Endothelial cell of umbilical vein (primary cell): ENCODE data around the gene ARHGAP22. TPM values are rescaled to one million over a fixed set of nuclear protein-coding genes. Genes with fewer than 3 reads are reported as not detected.
A peak's percentile ranks its signal among the peaks of the same experiment; 100 is the strongest.

Experiments used
- BruUV-seq: library from RNA; stranded (reverse); fragments of 400-500 nt; replicated peaks from 2 replicates; lab custom pipeline; 2021; lab: Mats Ljungman, UMichigan
- CTCF ChIA-PET: fragments of 300-600, 350-600 bp; sonication (Branson Sonifier 250); formaldehyde crosslinking; loops from one replicate; lab custom pipeline; 2021; ENCODE audit warnings: antibody characterized with exemption, inconsistent platforms; lab: Charles Lee
- POLR2A ChIA-PET: fragments of 300-600, 350-600 bp; sonication (Branson Sonifier 250); formaldehyde crosslinking; loops from one replicate; lab custom pipeline; 2021; ENCODE audit warnings: antibody characterized with exemption, inconsistent platforms; lab: Charles Lee
- DNase-seq: peaks from one replicate; pipeline ENCODE4 v3.0.0-alpha.2; 2011; ENCODE audit warnings: low read depth, low spot score
- FAIRE-seq: peaks from 2 replicates; lab custom pipeline; 2011; peaks lifted over from hg19 to GRCh38; lab: Jason Lieb, UNC
- H2AFZ ChIP-seq: 2 replicates; pipeline ENCODE4 v1.6.0; 2012; ENCODE audit warnings: low read depth, low read length, control low read depth, inconsistent platforms
- H3K27ac ChIP-seq: 2 replicates; pipeline ENCODE4 v1.5.1; 2011; ENCODE audit warnings: low read depth, mild to moderate bottlenecking, control low read depth, low read length, moderate library complexity; ENCODE audit not compliant: insufficient read depth
- H3K27me3 ChIP-seq, 2 experiments: 2 replicates each; pipeline versions ENCODE4 v1.6.0 to v1.6.1; 2011; ENCODE audit warnings: low read length in 2 of 2, mixed read lengths in 1 of 2; ENCODE audit not compliant: control insufficient read depth in 2 of 2, insufficient read depth in 2 of 2
- H3K36me3 ChIP-seq, 2 experiments: 2 replicates in 1 of 2; 3 replicates in 1 of 2; pipeline ENCODE4 v1.5.1; 2011; ENCODE audit warnings: low read length in 2 of 2, mild to moderate bottlenecking in 1 of 2, moderate library complexity in 1 of 2; ENCODE audit not compliant: control insufficient read depth in 2 of 2, insufficient read depth in 2 of 2; ENCODE audit errors: extremely low read depth in 1 of 2
- H3K4me1 ChIP-seq: 3 replicates; pipeline ENCODE4 v1.5.1; 2011; ENCODE audit warnings: mild to moderate bottlenecking, low read length; ENCODE audit not compliant: control insufficient read depth, insufficient read depth; ENCODE audit errors: extremely low read depth
- H3K4me2 ChIP-seq: 2 replicates; pipeline ENCODE4 v1.6.1; 2011; ENCODE audit warnings: low read length, control low read depth, mixed read lengths; ENCODE audit not compliant: insufficient read depth
- H3K4me3 ChIP-seq, 3 experiments: fragments of 200-600 bp in 1 of 3; sonication (generic), shearing (Covaris generic) in 1 of 3; replicated peaks in 1 of 3; 2 replicates each; pipeline ENCODE4 v1.5.1; 2011 to 2016; ENCODE audit warnings: control low read depth in 3 of 3, low read length in 3 of 3, mild to moderate bottlenecking in 2 of 3, inconsistent platforms in 1 of 3, low read depth in 1 of 3, moderate library complexity in 1 of 3; ENCODE audit not compliant: insufficient read depth in 1 of 3
- H3K79me2 ChIP-seq: 2 replicates; pipeline ENCODE4 v1.6.0; 2012; ENCODE audit warnings: low read length, inconsistent platforms; ENCODE audit not compliant: control insufficient read depth, insufficient read depth
- H3K9ac ChIP-seq: replicated peaks from 2 replicates; pipeline ENCODE3; 2011; ENCODE audit warnings: low read length, control low read depth; ENCODE audit not compliant: insufficient read depth; ENCODE audit errors: extremely low read depth
- H3K9me1 ChIP-seq: replicated peaks from 3 replicates; pipeline ENCODE4 v1.6.0; 2011; ENCODE audit warnings: mild to moderate bottlenecking, low read length; ENCODE audit not compliant: control insufficient read depth, insufficient read depth; ENCODE audit errors: extremely low read depth
- H3K9me3 ChIP-seq: replicated peaks from 2 replicates; pipeline ENCODE4 v1.5.1; 2012; ENCODE audit warnings: low read length, inconsistent platforms; ENCODE audit not compliant: control insufficient read depth, insufficient read depth
- H4K20me1 ChIP-seq: replicated peaks from 2 replicates; pipeline ENCODE3; 2011; ENCODE audit warnings: mild to moderate bottlenecking, low read length; ENCODE audit not compliant: control insufficient read depth, insufficient read depth; ENCODE audit errors: extremely low read depth
- CTCF ChIP-seq, 2 donors: IDR thresholded peaks; 1 replicate in 1 of 2; 2 replicates in 1 of 2; pipeline ENCODE4 v1.5.1; 2011; ENCODE audit warnings: low read length in 2 of 2, mild to moderate bottlenecking in 2 of 2, moderate library complexity in 2 of 2, control low read depth in 1 of 2, inconsistent platforms in 1 of 2, low read depth in 1 of 2; ENCODE audit not compliant: insufficient read depth in 1 of 2; ENCODE audit errors: extremely low read depth in 1 of 2
- EZH2 ChIP-seq: IDR thresholded peaks from 2 replicates; pipeline ENCODE4 v1.6.1; 2012; ENCODE audit warnings: borderline replicate concordance, low read depth, mild to moderate bottlenecking, moderate library complexity, low read length, inconsistent platforms; ENCODE audit not compliant: severe bottlenecking
- FOS ChIP-seq: IDR thresholded peaks from 2 replicates; pipeline ENCODE4 v1.6.1; 2011; ENCODE audit warnings: mild to moderate bottlenecking, low read length, moderate library complexity, borderline replicate concordance; ENCODE audit not compliant: insufficient read depth
- GATA2 ChIP-seq: IDR thresholded peaks from 2 replicates; pipeline ENCODE4 v1.7.0; 2011; ENCODE audit warnings: low read depth, mild to moderate bottlenecking, moderate library complexity, mixed read lengths, low read length; ENCODE audit not compliant: insufficient read length, insufficient read depth
- JUN ChIP-seq: IDR thresholded peaks from 2 replicates; pipeline ENCODE4 v1.6.1; 2011; ENCODE audit warnings: borderline replicate concordance, low read depth; ENCODE audit not compliant: insufficient read length, insufficient read depth
- MAX ChIP-seq: IDR thresholded peaks from 2 replicates; pipeline ENCODE4 v1.6.1; 2011; ENCODE audit not compliant: insufficient read depth, insufficient read length
- MYC ChIP-seq: IDR thresholded peaks from one replicate; pipeline ENCODE4 v1.6.1; 2011; ENCODE audit warnings: mild to moderate bottlenecking, low read depth, low read length
- POLR2A ChIP-seq: IDR thresholded peaks from 2 replicates; pipeline ENCODE4 v1.6.1; 2012; ENCODE audit warnings: low read depth, mild to moderate bottlenecking, control low read depth, low read length
- POLR2AphosphoS5 ChIP-seq: IDR thresholded peaks from 2 replicates; pipeline ENCODE4 v1.6.1; 2012; ENCODE audit warnings: low read depth, mild to moderate bottlenecking, control low read depth, low read length, moderate library complexity; ENCODE audit not compliant: insufficient read depth
- dilution Hi-C: fragments of 300-500 bp; cut with MboI; formaldehyde crosslinking; loops from one replicate; pipeline ENCODE4 v1.15.0; 2019; ENCODE audit warnings: low sequenced_read_pairs; ENCODE audit not compliant: extremely low pct_ligation_motif_present
- intact Hi-C: fragments of 100-400 bp; cut with micrococcal nuclease; formaldehyde crosslinking; loops from one replicate; pipeline ENCODE4 v1.10.0; 2022
- polyA plus RNA-seq, 4 experiments: library from polyadenylated mRNA; depleted of rRNA in 3 of 4; stranded (reverse) in 3 of 4; unstranded in 1 of 4; fragments of >200 nt; gene quantifications; 2 replicates each; pipeline versions ENCODE4 v1.2.1 to v1.2.3, GENCODE V29; 2011 to 2012; ENCODE audit warnings: missing spikeins in 1 of 4
- total RNA-seq: library from RNA; stranded (reverse); gene quantifications from 2 replicates; pipeline ENCODE4 v1.2.3, GENCODE V29; 2021

Gene ARHGAP22
- total and polyA plus RNA-seq, 2 donors (not counting 3 experiments of a cell fraction or from before 2014, with no cell fraction given): 8.6 to 50.3 TPM

- Histone ChIP-seq H3K36me3 (no peaks in the 10 kb centered on the region), H3K4me1 (peaks cover 66% of the 10 kb centered on the region), H3K27ac (peak overlapping the region; percentile 62), H3K27me3 (no peaks in the 10 kb centered on the region), H3K9me3 (no peaks in the 10 kb centered on the region), H3K4me3 (peak overlapping the region; percentile 51 to 88 (median 79)), H3K4me2 (peak overlapping the region; percentile 92), H3K9ac (peak overlapping the region; percentile 74), H3K79me2 (peaks cover 69% of the 10 kb centered on the region), H2AFZ (no peak overlapping the region), H4K20me1 (no peaks in the 10 kb centered on the region), H3K9me1 (no peaks in the 10 kb centered on the region)
- FAIRE-seq: peak; percentile 75
- intact Hi-C loops: loop anchor here (2.0 kb wide), 1 partner anchor 15 kb away; no protein-coding TSS in a partner anchor
- BruUV-seq: no TSS peak
- ChIA-PET CTCF (interaction anchor here (0.6 to 9.1 kb wide), 8 partner anchors 8 to 241 kb away, joined by 3 to 251 read pairs (median 4); no protein-coding TSS in a partner anchor), POLR2A (no interaction called here)
- DNase-seq: no peak
- TF ChIP-seq EZH2 (no peak), MAX (no peak), FOS (no peak), POLR2A (no peak), POLR2AphosphoS5 (no peak), JUN (no peak), CTCF (IDR thresholded peaks at IDR 0.05; ENCODE audit: extremely low read depth in 1 of 2, insufficient read depth in 1 of 2, low read depth in 1 of 2, low read length in 2 of 2) (no peak), MYC (no peak), GATA2 (no peak)
- dilution Hi-C loops: no loop called here
Observed at GRCh38 chr10:48603421-48604038, 1.3 kb downstream of the ARHGAP22 start.
